ELF-1 (cell line): ENCODE data around the gene ARL16.

Source experiments
- DNase-seq: peaks from one replicate; pipeline ENCODE4 v3.0.0-alpha.2; 2016; ENCODE audit warnings: low read depth, low spot score

Gene ARL16

GRCh38 chr17:81696218-81696941 is 12.8 kb upstream of the ARL16 start:
- DNase-seq: no peak

GRCh38 chr17:81695801-81696200 is 12.2 kb upstream of the ARL16 start:
- DNase-seq: no peak

DNA sequence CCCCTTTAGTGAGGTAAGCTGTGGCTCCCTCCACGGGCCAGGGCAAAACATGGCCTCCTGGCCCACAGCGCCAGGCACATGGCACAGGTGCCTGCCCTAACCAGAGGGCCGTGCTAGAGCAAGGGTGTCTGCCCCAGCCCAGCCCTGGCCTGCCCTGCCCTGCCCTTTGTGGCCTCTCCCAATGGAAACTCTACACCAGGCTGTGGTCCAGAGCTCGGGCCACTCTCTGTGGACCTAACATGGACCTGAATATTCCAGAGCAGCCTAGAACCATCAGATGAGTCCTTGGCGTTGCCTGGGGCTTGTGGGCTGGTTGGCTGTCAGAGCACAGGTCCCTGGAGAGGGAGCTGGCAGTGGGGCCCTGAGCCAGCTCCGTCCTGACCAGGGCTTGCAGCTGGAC is 11.6 kb upstream of the ARL16 start:
- DNase-seq: no peak

- DNase-seq: no peak
Measured at GRCh38 chr17:81694810-81695209, 11.2 kb upstream of the ARL16 start.

DNA sequence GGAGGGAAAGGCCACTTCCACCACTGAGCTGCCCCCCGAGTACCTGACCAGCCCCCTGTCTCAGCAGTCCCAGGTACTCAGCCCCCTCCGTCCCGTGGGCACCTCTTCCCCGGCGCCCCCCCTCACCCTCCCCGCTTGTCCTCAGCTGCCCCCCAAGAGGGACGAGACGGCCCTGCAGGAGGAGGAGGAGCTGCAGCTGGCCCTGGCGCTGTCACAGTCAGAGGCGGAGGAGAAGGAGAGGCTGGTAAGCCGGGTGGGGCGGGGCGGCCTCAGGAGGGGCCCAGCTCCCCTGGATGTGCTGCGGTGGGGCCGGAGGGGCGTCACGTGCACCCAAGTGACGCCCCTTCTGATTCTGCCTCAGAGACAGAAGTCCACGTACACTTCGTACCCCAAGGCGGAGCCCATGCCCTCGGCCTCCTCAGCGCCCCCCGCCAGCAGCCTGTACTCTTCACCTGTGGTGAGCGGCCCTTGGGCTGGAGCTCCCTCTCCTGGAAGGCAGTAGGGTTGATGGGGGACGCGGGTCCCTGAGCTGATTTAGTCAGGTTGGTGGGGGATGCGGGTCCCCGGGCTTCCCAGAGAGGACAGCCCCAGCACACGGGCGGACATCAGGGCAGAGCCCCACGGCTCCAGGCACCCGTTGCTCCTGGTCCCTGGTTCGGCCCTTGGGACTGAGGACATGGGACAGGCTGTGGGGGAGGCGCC is 10.1 kb upstream of the ARL16 start:
- no peak for DNase-seq

- DNase-seq: no peak
Measured at GRCh38 chr17:81691608-81692007, 8.0 kb upstream of the ARL16 start.

- no peak for DNase-seq
Measured at GRCh38 chr17:81691196-81691595, 7.6 kb upstream of the ARL16 start.

DNA sequence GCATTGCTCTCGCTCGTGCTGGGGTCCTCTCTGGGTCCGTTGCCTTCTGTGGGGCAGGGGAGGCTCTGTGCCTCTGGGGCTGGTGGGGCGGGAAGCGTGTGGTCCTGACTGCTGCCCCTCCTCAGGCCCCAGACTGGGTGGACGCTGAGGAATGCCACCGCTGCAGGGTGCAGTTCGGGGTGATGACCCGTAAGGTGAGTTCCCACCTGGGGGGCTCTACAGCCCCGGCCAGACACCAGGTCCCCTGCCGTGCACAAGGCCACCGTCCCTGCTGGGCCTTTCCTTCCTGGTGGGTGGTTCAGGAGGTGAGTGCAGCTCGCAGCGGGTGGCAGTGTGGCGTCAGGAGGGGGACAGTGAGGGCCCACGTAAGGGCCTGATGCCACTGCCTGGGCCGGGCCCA is 7.0 kb upstream of the ARL16 start:
- no peak for DNase-seq

DNA sequence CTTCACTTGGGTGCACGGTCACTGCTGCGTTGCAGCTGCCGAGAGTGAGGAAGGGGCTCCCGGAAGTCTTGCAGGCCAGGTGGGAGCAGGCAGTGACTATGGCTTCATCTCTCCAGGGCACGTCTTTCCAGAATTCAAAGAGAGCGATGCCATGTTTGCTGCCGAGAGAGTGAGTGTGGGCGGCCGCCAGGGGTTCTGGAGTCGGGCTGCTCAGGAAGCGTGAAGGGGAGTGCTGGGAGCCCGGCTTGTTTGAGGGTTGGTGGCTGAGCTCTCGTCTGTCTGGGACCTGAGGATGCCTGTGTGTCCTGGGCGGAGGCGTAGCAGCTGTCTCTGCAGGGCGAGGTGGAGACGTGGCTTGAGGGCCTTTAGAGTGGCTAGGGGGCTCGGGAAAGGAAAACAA is 6.5 kb upstream of the ARL16 start:
- no peak for DNase-seq

DNA sequence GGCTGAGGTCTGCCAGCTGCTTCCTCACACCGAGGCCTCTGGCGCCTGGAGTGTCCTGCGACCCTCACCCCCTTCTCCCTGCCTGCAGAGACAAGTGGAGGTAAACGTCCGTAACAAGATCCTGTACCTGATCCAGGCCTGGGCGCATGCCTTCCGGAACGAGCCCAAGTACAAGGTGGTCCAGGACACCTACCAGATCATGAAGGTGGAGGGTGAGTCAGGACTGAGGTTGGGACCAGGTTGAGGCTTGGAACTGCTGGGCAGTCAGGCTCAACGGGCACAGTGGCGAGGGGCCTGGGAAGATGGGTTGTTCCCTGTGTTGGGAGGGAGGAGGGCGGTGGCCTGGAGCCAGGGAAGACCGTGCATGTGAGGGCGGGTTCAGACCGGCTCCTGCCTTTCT is 5.0 kb upstream of the ARL16 start:
- DNase-seq: no peak

DNA sequence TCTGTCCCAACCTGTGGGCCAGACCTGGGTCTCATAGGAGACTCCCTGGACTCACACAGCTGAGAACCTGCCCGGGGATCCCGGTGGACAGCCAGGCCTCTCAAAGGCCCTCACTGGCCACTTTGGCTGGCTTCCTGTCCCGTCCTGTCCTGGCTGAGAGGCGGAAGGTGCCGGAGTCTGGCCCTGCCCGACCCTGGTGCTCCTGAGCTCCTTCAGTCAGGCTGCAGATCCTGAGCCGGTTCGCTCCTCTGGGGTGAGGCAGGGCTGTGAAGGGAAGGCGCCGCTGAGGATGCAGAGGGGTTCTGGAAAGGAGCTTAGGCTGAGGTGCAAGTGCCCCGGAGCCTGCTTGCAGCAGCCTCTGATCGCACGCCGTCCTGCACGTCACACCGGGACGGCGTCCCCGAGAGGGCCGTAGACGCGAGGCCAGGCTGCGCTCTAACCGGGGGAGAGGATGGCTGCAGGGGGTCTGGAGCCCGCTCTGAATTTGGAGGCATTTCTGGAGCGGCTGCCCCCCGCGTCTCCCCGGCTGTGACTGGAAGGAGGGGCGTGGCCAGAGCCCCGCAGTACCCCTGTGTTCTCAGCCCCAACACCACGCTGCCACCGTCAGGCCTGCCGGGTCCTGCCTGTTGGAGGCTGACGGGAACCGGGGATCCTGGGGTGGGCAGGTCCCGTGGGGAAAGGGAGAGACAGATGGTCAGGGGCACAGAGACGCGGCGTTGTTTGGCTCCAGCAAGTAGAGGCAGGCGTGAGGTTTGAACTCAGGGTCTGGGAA is 4.4 kb upstream of the ARL16 start:
- DNase-seq: no peak

GRCh38 chr17:81686614-81687013 is 3.0 kb upstream of the ARL16 start:
- DNase-seq: no peak

GRCh38 chr17:81685108-81685507 is 1.5 kb upstream of the ARL16 start:
- DNase-seq: no peak

DNA sequence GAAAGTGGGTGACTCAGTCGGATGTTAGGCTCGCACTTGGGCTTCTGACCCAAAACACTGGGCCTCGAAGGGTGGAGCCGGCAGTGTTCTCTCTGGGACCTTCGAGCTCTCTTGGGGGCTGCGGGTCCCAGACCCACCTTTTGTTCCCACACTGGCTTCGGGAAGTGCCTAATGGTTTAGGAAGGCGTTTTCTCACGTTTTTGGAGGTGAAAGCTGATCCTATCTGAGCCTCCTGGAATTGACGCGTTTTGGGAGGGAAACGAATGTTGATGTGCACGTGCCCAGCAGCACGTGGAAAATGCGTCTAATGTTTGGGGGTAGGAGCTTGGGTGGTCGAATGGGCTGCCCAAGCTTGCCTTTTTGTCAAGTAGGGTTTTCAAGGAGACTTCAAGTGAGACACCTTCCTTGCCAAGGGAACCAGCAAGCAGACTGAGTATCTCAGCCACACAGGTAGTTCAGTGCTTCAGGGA is 880 bp upstream of the ARL16 start:
- peak; percentile 55 for DNase-seq

DNA sequence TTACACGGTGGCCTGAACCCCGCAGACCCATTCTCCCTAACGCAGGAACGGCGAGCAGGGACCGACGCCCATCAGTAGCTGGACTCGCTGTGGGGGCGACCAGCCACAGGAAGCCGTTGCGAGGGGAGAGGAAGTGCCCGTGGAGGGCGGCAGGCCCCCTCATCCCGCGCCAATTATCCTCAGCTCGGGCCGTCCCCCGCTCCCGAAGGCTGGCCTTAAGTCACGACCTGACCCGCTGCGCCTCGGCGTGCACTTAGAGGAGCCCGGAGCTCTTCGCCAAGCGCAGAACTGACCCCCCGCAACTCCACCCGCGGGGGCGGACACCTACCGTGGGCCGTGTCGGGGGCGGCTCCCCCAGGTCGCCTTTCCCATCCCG is 401 bp downstream of the ARL16 start:
- DNase-seq: peak; percentile 37

- DNase-seq: peak; percentile 18
Measured at GRCh38 chr17:81682565-81683207, 911 bp downstream of the ARL16 start.

DNA sequence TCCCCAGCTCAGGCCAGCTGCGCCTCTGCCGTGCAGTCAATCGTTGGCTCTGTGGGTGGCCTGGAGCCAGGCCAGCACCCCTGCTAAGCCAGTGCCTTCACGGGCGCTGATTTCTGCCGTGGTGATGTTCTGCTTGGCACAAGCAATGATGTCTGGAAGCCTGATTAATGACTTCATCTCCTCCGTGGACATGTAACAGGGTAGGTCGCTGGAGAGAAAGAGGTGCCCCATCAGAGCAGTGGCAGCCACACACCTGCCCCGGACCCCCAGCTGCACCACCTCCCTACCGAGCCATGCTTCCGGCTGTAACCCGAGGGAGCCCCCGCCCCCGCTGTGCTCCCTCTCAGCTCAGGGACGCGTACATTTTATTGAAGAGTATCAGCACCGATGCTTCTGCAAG is 1.9 kb downstream of the ARL16 start:
- no peak for DNase-seq

- DNase-seq: no peak
Measured at GRCh38 chr17:81680150-81680549, 3.4 kb downstream of the ARL16 start.

- no peak for DNase-seq
Measured at GRCh38 chr17:81676906-81677305, 6.7 kb downstream of the ARL16 start.

GRCh38 chr17:81675515-81676221 is 7.9 kb downstream of the ARL16 start:
- DNase-seq: peak; percentile 72

- DNase-seq: no peak
Measured at GRCh38 chr17:81673561-81674258, 9.9 kb downstream of the ARL16 start.
